Coronary artery (tissue), 2 donors: ENCODE measurements around the gene C18orf63.

Experiments used
- DNase-seq: peaks from one replicate; pipeline ENCODE4 v3.0.0-alpha.2; 2017; ENCODE audit warnings: low spot score
- H3K27ac ChIP-seq, 2 donors: fragments of 200-600 bp; sonication (generic); one replicate each; pipeline ENCODE4 v1.5.1; 2016 to 2019
- H3K4me3 ChIP-seq: fragments of 200-600 bp; sonication (generic); 2 replicates; pipeline ENCODE4 v1.5.1; 2016; ENCODE audit warnings: mild to moderate bottlenecking, moderate library complexity
- TF ChIP-seq, protein P1 (sequence below): fragments of 200-600 bp; sonication (generic); IDR thresholded peaks from one replicate; pipeline ENCODE4 v1.5.1; 2019; ENCODE audit warnings: antibody characterized with exemption

The C18orf63 gene

DNA sequence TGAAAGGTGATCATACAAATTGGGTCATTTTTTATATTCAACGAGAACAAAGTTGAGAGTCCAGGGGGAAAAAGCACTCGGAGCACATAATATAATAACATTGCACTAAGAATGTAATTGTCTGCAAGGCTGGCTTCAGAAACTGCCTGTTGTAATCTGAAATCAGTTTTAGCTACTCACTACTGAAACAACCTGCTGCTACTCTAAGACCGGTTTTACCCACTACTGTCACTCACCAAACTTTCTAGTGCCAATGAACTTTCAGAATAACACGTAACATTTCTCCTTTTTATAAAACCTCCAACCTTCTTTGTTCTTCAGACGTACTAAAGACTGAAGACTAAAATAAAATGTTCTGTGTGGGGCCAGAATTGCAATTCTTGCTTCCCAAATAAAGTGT, 12.3 kb upstream of the C18orf63 start:
- no peak overlapping the region for H3K4me3 ChIP-seq
- TF ChIP-seq, protein P1, sequence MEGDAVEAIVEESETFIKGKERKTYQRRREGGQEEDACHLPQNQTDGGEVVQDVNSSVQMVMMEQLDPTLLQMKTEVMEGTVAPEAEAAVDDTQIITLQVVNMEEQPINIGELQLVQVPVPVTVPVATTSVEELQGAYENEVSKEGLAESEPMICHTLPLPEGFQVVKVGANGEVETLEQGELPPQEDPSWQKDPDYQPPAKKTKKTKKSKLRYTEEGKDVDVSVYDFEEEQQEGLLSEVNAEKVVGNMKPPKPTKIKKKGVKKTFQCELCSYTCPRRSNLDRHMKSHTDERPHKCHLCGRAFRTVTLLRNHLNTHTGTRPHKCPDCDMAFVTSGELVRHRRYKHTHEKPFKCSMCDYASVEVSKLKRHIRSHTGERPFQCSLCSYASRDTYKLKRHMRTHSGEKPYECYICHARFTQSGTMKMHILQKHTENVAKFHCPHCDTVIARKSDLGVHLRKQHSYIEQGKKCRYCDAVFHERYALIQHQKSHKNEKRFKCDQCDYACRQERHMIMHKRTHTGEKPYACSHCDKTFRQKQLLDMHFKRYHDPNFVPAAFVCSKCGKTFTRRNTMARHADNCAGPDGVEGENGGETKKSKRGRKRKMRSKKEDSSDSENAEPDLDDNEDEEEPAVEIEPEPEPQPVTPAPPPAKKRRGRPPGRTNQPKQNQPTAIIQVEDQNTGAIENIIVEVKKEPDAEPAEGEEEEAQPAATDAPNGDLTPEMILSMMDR, result no peak
- no peak for DNase-seq
- H3K27ac ChIP-seq, result no peak overlapping the region

DNA sequence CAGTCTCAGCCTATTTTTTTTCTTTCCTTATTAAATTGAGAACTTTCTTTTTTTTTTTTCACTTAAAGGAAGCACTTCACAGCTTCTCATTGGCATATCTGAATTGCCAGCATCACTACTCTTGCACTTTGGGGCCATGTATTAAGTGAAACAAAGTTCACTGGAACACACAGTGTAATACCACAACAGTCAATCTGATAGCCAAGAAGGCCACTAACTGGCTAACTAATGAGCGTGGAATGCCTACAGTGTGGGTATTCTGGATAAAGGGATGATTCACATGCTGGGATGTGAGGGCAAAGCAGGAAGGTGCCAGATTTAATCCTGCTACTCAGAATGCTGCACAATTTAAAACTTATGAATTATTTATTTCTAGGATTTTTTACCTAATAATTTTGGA, 11.7 kb upstream of the C18orf63 start:
- TF ChIP-seq, protein P1, result no peak
- Histone ChIP-seq H3K4me3 (no peak overlapping the region), H3K27ac (no peak overlapping the region)
- no peak for DNase-seq

DNA sequence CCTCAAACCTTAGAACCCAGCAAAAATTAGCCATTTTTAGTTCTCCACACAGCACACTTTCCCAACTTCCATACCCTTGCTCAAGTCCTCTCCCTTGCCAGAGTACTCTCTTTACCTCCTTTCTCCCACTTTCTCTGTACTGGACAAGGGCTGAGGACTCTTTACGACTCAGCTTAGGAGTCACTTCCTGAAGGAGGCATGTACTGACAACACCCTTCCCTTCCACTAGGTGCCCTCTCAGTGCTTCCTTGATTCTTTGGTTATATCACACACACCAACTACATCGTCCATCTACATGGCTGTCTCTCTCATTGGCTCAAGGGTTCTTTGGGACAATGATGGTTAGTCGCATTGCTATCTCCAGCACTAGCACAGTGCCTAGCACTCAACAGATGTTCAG, 5.2 kb upstream of the C18orf63 start:
- Histone ChIP-seq H3K27ac (no peak overlapping the region), H3K4me3 (no peak overlapping the region)
- no peak for DNase-seq
- TF ChIP-seq, protein P1, result no peak

DNA sequence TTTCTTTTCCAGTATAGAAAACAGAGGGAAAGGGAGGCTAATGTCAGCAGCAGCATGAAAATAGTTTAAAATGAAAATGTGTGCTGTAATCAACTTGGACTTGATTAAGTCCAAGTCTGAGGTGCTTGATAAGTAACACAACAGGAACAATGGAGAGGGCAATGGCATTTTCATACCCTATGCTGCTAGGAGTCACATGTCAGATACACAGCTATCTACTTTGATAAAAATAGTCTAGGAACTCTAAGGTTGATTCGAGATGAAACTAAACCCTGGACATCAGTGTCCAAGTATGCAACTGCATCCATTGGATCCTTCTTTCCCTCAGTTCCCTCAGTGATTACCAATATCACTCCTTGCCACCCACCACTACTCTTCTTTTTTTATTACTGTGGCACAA, 4.6 kb upstream of the C18orf63 start:
- Histone ChIP-seq H3K27ac (no peak overlapping the region), H3K4me3 (no peak overlapping the region)
- TF ChIP-seq, protein P1, result no peak
- DNase-seq, result no peak

GRCh38 chr18:74314759-74315463, 728 bp upstream of the C18orf63 start:
- Histone ChIP-seq H3K27ac (no peak overlapping the region), H3K4me3 (no peak overlapping the region)
- no peak for DNase-seq
- TF ChIP-seq, protein P1, result no peak

- H3K4me3 ChIP-seq, result no peak overlapping the region
- no peak for DNase-seq
- TF ChIP-seq, protein P1, result no peak
- no peak overlapping the region for H3K27ac ChIP-seq
These were observed 875 bp downstream of the C18orf63 start for GRCh38 chr18:74316257-74317170.
